B cell (primary cell): ENCODE data around the gene AGFG2. TPM values are rescaled to one million over a fixed set of nuclear protein-coding genes. Genes with fewer than 3 reads are reported as not detected.

Experiments
- ATAC-seq: fragments of 200-7000 bp; cut with Tn5 transposase; one replicate; pipeline ENCODE4 v1.10.0; 2021; ENCODE audit warnings: low read depth, mild to moderate bottlenecking, moderate number of reproducible peaks, moderate library complexity
- CTCF ChIA-PET: fragments of 350-600 bp; sonication (Branson Sonifier 250); formaldehyde crosslinking; loops from one replicate; lab custom pipeline; 2021; ENCODE audit warnings: antibody characterized with exemption, inconsistent platforms; lab: Charles Lee
- POLR2A ChIA-PET: fragments of 350-600 bp; sonication (Branson Sonifier 250); formaldehyde crosslinking; loops from one replicate; lab custom pipeline; 2021; ENCODE audit warnings: antibody characterized with exemption; lab: Charles Lee
- DNase-seq: peaks from one replicate; pipeline ENCODE4 v3.0.0; 2013
- H2AFZ ChIP-seq: 2 replicates; pipeline ENCODE4 v1.6.1; 2012; ENCODE audit warnings: mild to moderate bottlenecking, low read depth, low read length; ENCODE audit not compliant: insufficient read depth, poor library complexity, severe bottlenecking
- H3K27ac ChIP-seq, 2 donors: 1 replicate in 1 of 2; 2 replicates in 1 of 2; pipeline ENCODE4 v1.5.1; 2012 to 2013; ENCODE audit warnings: low read length in 2 of 2, mild to moderate bottlenecking in 2 of 2, moderate library complexity in 1 of 2
- H3K27me3 ChIP-seq, 4 experiments: fragments of 200-600 bp in 1 of 4; sonication (generic) in 1 of 4; replicated peaks in 1 of 4; 1 replicate in 2 of 4; 2 replicates in 2 of 4; pipeline versions ENCODE4 v1.6.1 to v1.7.0; 2013 to 2016; ENCODE audit warnings: low read length in 3 of 4, mild to moderate bottlenecking in 2 of 4, mixed read lengths in 1 of 4, moderate library complexity in 1 of 4; ENCODE audit not compliant: insufficient read depth in 4 of 4, control insufficient read depth in 3 of 4; ENCODE audit errors: control extremely low read depth in 1 of 4
- H3K36me3 ChIP-seq, 2 experiments: replicated peaks in 1 of 2; 1 replicate in 1 of 2; 2 replicates in 1 of 2; pipeline versions ENCODE4 v1.6.1 to v1.7.1; 2013; ENCODE audit warnings: low read length in 1 of 2; ENCODE audit not compliant: insufficient read depth in 2 of 2, control insufficient read depth in 1 of 2; ENCODE audit errors: control extremely low read depth in 1 of 2, extremely low read depth in 1 of 2
- H3K4me1 ChIP-seq, 2 donors: fragments of 200-600 bp in 1 of 2; sonication (generic) in 1 of 2; 1 replicate in 1 of 2; 2 replicates in 1 of 2; pipeline versions ENCODE4 v1.5.1 to v1.6.1; 2013 to 2017; ENCODE audit warnings: low read length in 2 of 2; ENCODE audit not compliant: control insufficient read depth in 2 of 2, insufficient read depth in 2 of 2
- H3K4me2 ChIP-seq: replicated peaks from 2 replicates; pipeline ENCODE3; 2012; ENCODE audit warnings: mild to moderate bottlenecking, low read depth, low read length; ENCODE audit not compliant: poor library complexity, severe bottlenecking
- H3K4me3 ChIP-seq, 5 experiments: fragments of 200-600 bp in 1 of 5; sonication (generic) in 1 of 5; 1 replicate in 3 of 5; 2 replicates in 2 of 5; pipeline versions ENCODE4 v1.5.1 to v1.7.0; 2011 to 2016; ENCODE audit warnings: low read length in 4 of 5, mild to moderate bottlenecking in 4 of 5, low read depth in 2 of 5, control low read depth in 1 of 5, moderate library complexity in 1 of 5; ENCODE audit not compliant: insufficient read depth in 1 of 5; ENCODE audit errors: control extremely low read depth in 1 of 5, extremely low read depth in 1 of 5
- H3K79me2 ChIP-seq: fragments of 200-600 bp; sonication (generic); one replicate; pipeline ENCODE4 v1.6.0; 2016; ENCODE audit warnings: low read length; ENCODE audit not compliant: control insufficient read depth, insufficient read depth
- H3K9ac ChIP-seq: fragments of 200-600 bp; sonication (generic); 2 replicates; pipeline ENCODE4 v1.6.1; 2017; ENCODE audit warnings: mild to moderate bottlenecking, low read length, moderate library complexity
- H3K9me3 ChIP-seq, 3 donors: one replicate each; pipeline versions ENCODE4 v1.6.1 to v1.7.1; 2013; ENCODE audit warnings: low read length in 2 of 3; ENCODE audit not compliant: control insufficient read depth in 2 of 3, insufficient read depth in 1 of 3; ENCODE audit errors: control extremely low read depth in 1 of 3
- H4K20me1 ChIP-seq: 2 replicates; pipeline ENCODE4 v1.6.0; 2012; ENCODE audit warnings: mild to moderate bottlenecking, low read length; ENCODE audit not compliant: insufficient read depth, control insufficient read depth, poor library complexity, severe bottlenecking
- H3K27ac Mint-ChIP-seq: one replicate; pipeline ENCODE4 v1.8.0; 2021; ENCODE audit warnings: mixed read lengths
- H3K27me3 Mint-ChIP-seq: one replicate; pipeline ENCODE4 v1.8.0; 2021; ENCODE audit warnings: mixed read lengths
- H3K4me1 Mint-ChIP-seq: one replicate; pipeline ENCODE4 v1.8.0; 2021; ENCODE audit warnings: mixed read lengths
- H3K4me3 Mint-ChIP-seq: one replicate; pipeline ENCODE4 v1.8.0; 2021; ENCODE audit warnings: mixed read lengths
- H3K9me3 Mint-ChIP-seq: one replicate; pipeline ENCODE4 v1.8.0; 2022; ENCODE audit warnings: mixed read lengths; ENCODE audit not compliant: insufficient read depth
- CTCF ChIP-seq: fragments of 200-600 bp; IDR thresholded peaks from one replicate; pipeline ENCODE4 v1.8.0; 2022; ENCODE audit warnings: antibody characterized with exemption, mild to moderate bottlenecking
- EZH2 ChIP-seq: IDR thresholded peaks from 2 replicates; pipeline ENCODE4 v1.6.1; 2012; ENCODE audit warnings: borderline replicate concordance, low read depth, mild to moderate bottlenecking, moderate library complexity, low read length; ENCODE audit not compliant: insufficient read depth, poor library complexity, severe bottlenecking
- WGBS: methylation state at CpG from one replicate; pipeline ENCODE4 v1.1.5; 2013; ENCODE audit warnings: missing lambda C conversion rate; ENCODE audit not compliant: insufficient coverage; 5-methylcytosine and 5-hydroxymethylcytosine counted together
- intact Hi-C: fragments of 100-400 bp; cut with micrococcal nuclease; formaldehyde crosslinking; loops from one replicate; pipeline ENCODE4 v1.10.0; 2022
- polyA plus RNA-seq: library from polyadenylated mRNA; depleted of rRNA; stranded (reverse); fragments of >200 nt; gene quantifications from 2 replicates; pipeline ENCODE4 v1.2.3, GENCODE V29; 2012
- total RNA-seq, 2 donors: library from RNA; stranded (reverse); fragments of 120-200 nt in 1 of 2; gene quantifications; 1 replicate in 1 of 2; 2 replicates in 1 of 2; pipeline versions ENCODE4 v1.2.3 to v1.2.4, GENCODE V29; 2013 to 2022

Gene AGFG2
- total and polyA plus RNA-seq, 2 donors (not counting 1 experiment from before 2014, with no cell fraction given), result 11.0 TPM

- Mint-ChIP-seq H3K27me3 (no peaks in the 10 kb centered on the region), H3K4me1 (peaks cover 5% of the 10 kb centered on the region), H3K27ac (no peak overlapping the region), H3K9me3 (no peaks in the 10 kb centered on the region), H3K4me3 (no peak overlapping the region)
- DNase-seq (no peak), ATAC-seq (no peak)
- peaks cover 3 to 5% of the 10 kb centered on the region in 2 donors for H3K4me1 ChIP-seq
- CTCF ChIA-PET, result interaction anchor here (0.9 to 3.9 kb wide), 4 partner anchors 14 to 149 kb away, joined by 3 to 21 read pairs (median 4); no protein-coding TSS in a partner anchor
- no peaks in the 10 kb centered on the region for H4K20me1 ChIP-seq
- H3K27me3 ChIP-seq, result no peaks in the 10 kb centered on the region
- H3K4me2 ChIP-seq, result no peak overlapping the region
- no peak for TF ChIP-seq EZH2
- no peak for TF ChIP-seq CTCF
- no peaks in the 10 kb centered on the region for H3K79me2 ChIP-seq
- H3K4me3 ChIP-seq, result no peak overlapping the region
- H3K9ac ChIP-seq, result no peak overlapping the region
- no peak overlapping the region for H3K27ac ChIP-seq
- no peak overlapping the region for H2AFZ ChIP-seq
- 64% methylated on average over 3 of the region's 4 CpGs for WGBS
- intact Hi-C loops, result no loop called here
- peaks cover 0 to 20% of the 10 kb centered on the region in 2 experiments for H3K36me3 ChIP-seq
- H3K9me3 ChIP-seq, result no peaks in the 10 kb centered on the region
- POLR2A ChIA-PET, result no interaction called here
Observed at GRCh38 chr7:100556541-100556940, 17.5 kb downstream of the AGFG2 start.

- ChIA-PET POLR2A (interaction anchor here (1.4 to 1.6 kb wide), 2 partner anchors 26 to 147 kb away, joined by 7 to 9 read pairs; partner anchors contain the start of genes FBXO24, LRCH4 and POP7), CTCF (interaction anchor here (0.6 to 9.8 kb wide), 45 partner anchors 9 to 727 kb away, joined by 3 to 226 read pairs (median 4); partner anchors contain the start of genes AGFG2, FBXO24, LRCH4 and MOSPD3)
- ATAC-seq (no peak), DNase-seq (no peak)
- Histone ChIP-seq H3K4me3 (no peak overlapping the region), H3K9ac (no peak overlapping the region), H3K79me2 (no peaks in the 10 kb centered on the region), H3K27ac (no peak overlapping the region), H3K9me3 (no peaks in the 10 kb centered on the region), H4K20me1 (no peaks in the 10 kb centered on the region), H2AFZ (no peak overlapping the region), H3K36me3 (peaks cover 0 to 16% of the 10 kb centered on the region in 2 experiments), H3K4me1 (peaks cover 3 to 7% of the 10 kb centered on the region in 2 donors), H3K4me2 (no peak overlapping the region), H3K27me3 (no peaks in the 10 kb centered on the region)
- TF ChIP-seq EZH2, result no peak
- TF ChIP-seq CTCF, result no peak
- intact Hi-C loops, result loop anchor here (1.0 to 2.0 kb wide), 4 partner anchors 20 to 166 kb away; partner anchors contain the start of genes AGFG2 and NYAP1
- no CpG with 5 or more reads among the region's 4 CpGs for WGBS
- H3K27me3 Mint-ChIP-seq, result no peaks in the 10 kb centered on the region
- peaks cover 7% of the 10 kb centered on the region for H3K4me1 Mint-ChIP-seq
- H3K27ac Mint-ChIP-seq, result no peak overlapping the region
- no peaks in the 10 kb centered on the region for H3K9me3 Mint-ChIP-seq
- H3K4me3 Mint-ChIP-seq, result no peak overlapping the region
Observed at GRCh38 chr7:100559127-100559526, 20.1 kb downstream of the AGFG2 start.
